Nephron (organoid): ENCODE measurements around the gene PIK3AP1.
"Not testable (repeated sequence)": the region's sequence is repeated elsewhere in the genome, so short reads cannot be mapped to it uniquely, and the experiment has no call there.

Experiments
- H3K27ac Mint-ChIP-seq, 3 experiments: 2 replicates each; pipeline ENCODE4 v1.8.0; 2020; ENCODE audit warnings: mixed read lengths in 3 of 3, mild to moderate bottlenecking in 2 of 3, moderate library complexity in 1 of 3
- H3K27me3 Mint-ChIP-seq: 2 replicates; pipeline ENCODE4 v1.8.0; 2021; ENCODE audit warnings: low read depth, mild to moderate bottlenecking, moderate library complexity, mixed read lengths
- H3K36me3 Mint-ChIP-seq: 2 replicates; pipeline ENCODE4 v1.8.0; 2020; ENCODE audit warnings: low read depth, mixed read lengths
- H3K4me1 Mint-ChIP-seq: 2 replicates; pipeline ENCODE4 v1.8.0; 2020; ENCODE audit warnings: mixed read lengths
- H3K4me3 Mint-ChIP-seq, 3 experiments: 2 replicates each; pipeline ENCODE4 v1.8.0; 2020; ENCODE audit warnings: mild to moderate bottlenecking in 3 of 3, mixed read lengths in 3 of 3, moderate library complexity in 2 of 3
- H3K9me3 Mint-ChIP-seq: 2 replicates; pipeline ENCODE4 v1.8.0; 2020; ENCODE audit warnings: mixed read lengths
- CTCF ChIP-seq, 3 experiments: fragments of 200-600 bp; sonication (generic); IDR thresholded peaks; one replicate each; pipeline ENCODE4 v1.5.0; 2021; ENCODE audit warnings: antibody characterized with exemption in 3 of 3; ENCODE audit not compliant: unreplicated experiment in 3 of 3

The PIK3AP1 gene

GRCh38 chr10:96701265-96701664 is 19.0 kb downstream of the PIK3AP1 start:
- Mint-ChIP-seq H3K27ac (no peak overlapping the region), H3K27me3 (no peaks in the 10 kb centered on the region), H3K9me3 (no peaks in the 10 kb centered on the region), H3K4me1 (no peaks in the 10 kb centered on the region), H3K36me3 (no peaks in the 10 kb centered on the region), H3K4me3 (no peak overlapping the region)
- no peak for TF ChIP-seq CTCF (IDR thresholded peaks at IDR 0.05; ENCODE audit: unreplicated experiment in 3 of 3)

- H3K9me3 Mint-ChIP-seq: no peaks in the 10 kb centered on the region
- H3K4me1 Mint-ChIP-seq: no peaks in the 10 kb centered on the region
- TF ChIP-seq CTCF (IDR thresholded peaks at IDR 0.05; ENCODE audit: unreplicated experiment in 3 of 3): no peak
- no peaks in the 10 kb centered on the region for H3K27me3 Mint-ChIP-seq
- no peaks in the 10 kb centered on the region for H3K36me3 Mint-ChIP-seq
- H3K27ac Mint-ChIP-seq: no peak overlapping the region
- H3K4me3 Mint-ChIP-seq: no peak overlapping the region
Observed at GRCh38 chr10:96700374-96701099, 19.8 kb downstream of the PIK3AP1 start.

GRCh38 chr10:96699613-96700012 is 20.7 kb downstream of the PIK3AP1 start:
- no peaks in the 10 kb centered on the region for H3K9me3 Mint-ChIP-seq
- no peak overlapping the region for H3K4me3 Mint-ChIP-seq
- no peaks in the 10 kb centered on the region for H3K4me1 Mint-ChIP-seq
- no peaks in the 10 kb centered on the region for H3K27me3 Mint-ChIP-seq
- H3K36me3 Mint-ChIP-seq: no peaks in the 10 kb centered on the region
- H3K27ac Mint-ChIP-seq: no peak overlapping the region
- TF ChIP-seq CTCF (IDR thresholded peaks at IDR 0.05; ENCODE audit: unreplicated experiment in 3 of 3): no peak

- not testable (repeated sequence) for H3K27me3 Mint-ChIP-seq, H3K4me1 Mint-ChIP-seq, H3K27ac Mint-ChIP-seq, H3K9me3 Mint-ChIP-seq, H3K4me3 Mint-ChIP-seq, H3K36me3 Mint-ChIP-seq
Observed at GRCh38 chr10:96698305-96698704, 22.0 kb downstream of the PIK3AP1 start.

GRCh38 chr10:96697438-96697837 is 22.9 kb downstream of the PIK3AP1 start:
- no peak for TF ChIP-seq CTCF (IDR thresholded peaks at IDR 0.05; ENCODE audit: unreplicated experiment in 3 of 3)
- no peaks in the 10 kb centered on the region for H3K27me3 Mint-ChIP-seq
- H3K4me1 Mint-ChIP-seq: no peaks in the 10 kb centered on the region
- no peak overlapping the region for H3K27ac Mint-ChIP-seq
- no peaks in the 10 kb centered on the region for H3K9me3 Mint-ChIP-seq
- no peak overlapping the region for H3K4me3 Mint-ChIP-seq
- no peaks in the 10 kb centered on the region for H3K36me3 Mint-ChIP-seq

GRCh38 chr10:96696845-96697425 is 23.4 kb downstream of the PIK3AP1 start:
- no peak for TF ChIP-seq CTCF (IDR thresholded peaks at IDR 0.05; ENCODE audit: unreplicated experiment in 3 of 3)
- H3K27ac Mint-ChIP-seq: no peak overlapping the region
- no peaks in the 10 kb centered on the region for H3K4me1 Mint-ChIP-seq
- H3K27me3 Mint-ChIP-seq: no peaks in the 10 kb centered on the region
- no peaks in the 10 kb centered on the region for H3K36me3 Mint-ChIP-seq
- no peak overlapping the region for H3K4me3 Mint-ChIP-seq
- H3K9me3 Mint-ChIP-seq: no peaks in the 10 kb centered on the region
